ENCODE results near the gene INPP5A. TPM values are rescaled to one million over a fixed set of nuclear protein-coding genes. Genes with fewer than 3 reads are reported as not detected.

Gene INPP5A
- total and polyA plus RNA-seq, 5 donors from 2014 or later = 0.66 to 21.3 (median 1.0) TPM

DNA sequence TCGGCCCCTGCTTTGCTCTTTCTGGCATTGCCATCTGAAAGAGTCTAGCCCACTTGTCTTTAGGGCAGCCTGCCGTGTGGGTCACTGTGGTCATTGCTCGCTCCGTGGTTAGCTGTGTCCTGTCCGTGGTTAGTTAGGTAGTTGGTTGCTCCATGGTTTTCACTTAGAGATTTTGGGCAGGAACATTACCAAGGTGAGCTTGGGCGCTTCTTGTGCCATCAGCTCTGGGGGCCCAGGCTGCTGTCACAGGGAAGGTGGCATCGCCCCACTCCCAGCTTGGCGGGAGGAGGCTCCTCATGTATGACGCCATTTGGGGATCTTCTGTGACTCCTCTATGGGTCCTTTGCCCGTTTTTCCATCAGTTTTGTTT lies 53.1 kb downstream of the INPP5A start:
- no peaks in the 10 kb centered on the region for H3K9me3 ChIP-seq (ENCODE audit: control insufficient read depth in 2 of 2, low read length in 2 of 2)
- DNase-seq = no peak
- Mint-ChIP-seq H3K9me3 (peaks cover 0 to 2% (median 0%) of the 10 kb centered on the region in 7 donors), H3K27ac (no peak overlapping the region), H3K27me3 (no peaks in the 10 kb centered on the region), H3K4me3 (peak overlapping the region in 1 of 4 donors; percentile 29), H3K4me1 (peaks cover 23 to 84% (median 47%) of the 10 kb centered on the region in 4 donors), H3K36me3 (peaks cover 7% of the 10 kb centered on the region)
- no peak overlapping the region for H3K27ac ChIP-seq (ENCODE audit: insufficient read depth, low read length, poor library complexity, severe bottlenecking)
- H3K36me3 ChIP-seq (ENCODE audit: control insufficient read depth, insufficient read depth, low read length) = no peaks in the 10 kb centered on the region
- ATAC-seq (ENCODE audit: low read depth in 2 of 2) = no peak
- H3K4me1 ChIP-seq (ENCODE audit: control insufficient read depth, insufficient read depth, low read length, poor library complexity, severe bottlenecking) = peaks cover 27% of the 10 kb centered on the region
- no peak overlapping the region for H3K4me3 ChIP-seq (ENCODE audit: low read depth, low read length)
- no peaks in the 10 kb centered on the region for H3K27me3 ChIP-seq (ENCODE audit: control insufficient read depth, insufficient read depth, low read length)

DNA sequence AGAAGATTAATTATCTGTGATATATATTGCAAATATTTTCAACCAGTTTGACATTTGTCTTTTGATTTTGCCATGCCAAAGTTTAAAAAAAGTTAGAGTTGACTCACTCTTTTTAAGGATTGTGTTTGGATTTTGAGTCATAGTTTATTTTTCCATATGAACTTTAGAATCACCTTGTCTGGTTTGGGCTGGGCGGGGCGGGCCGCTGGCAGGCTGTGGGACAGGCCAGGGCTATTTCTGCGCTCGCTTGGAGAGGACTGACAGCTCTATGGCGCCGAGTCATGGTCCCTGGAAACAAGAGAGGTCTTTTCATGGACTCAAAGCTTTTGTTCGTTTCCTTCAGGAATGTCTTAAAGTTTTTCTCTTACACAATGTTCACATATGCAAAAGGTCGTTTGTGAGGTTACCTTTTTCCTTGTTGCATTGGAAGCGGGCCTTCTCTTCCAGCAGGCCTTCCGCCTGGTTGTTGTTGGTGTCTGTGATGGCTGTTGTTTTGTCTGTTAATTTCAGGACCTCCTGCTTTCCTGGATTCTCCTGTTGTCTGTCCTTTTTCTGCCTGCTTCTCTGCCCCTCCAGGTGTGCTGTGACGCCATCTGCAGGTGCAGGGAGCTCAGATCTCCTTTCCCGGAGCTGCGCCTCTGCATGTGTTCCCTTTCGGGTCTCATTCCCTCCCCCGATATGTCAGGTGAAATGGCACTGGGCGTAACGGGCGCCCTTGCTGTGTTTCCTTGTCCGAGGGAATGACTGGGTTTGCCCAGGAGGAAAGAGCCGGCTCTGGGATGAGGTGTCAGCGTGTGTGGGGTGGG lies 53.8 kb downstream of the INPP5A start:
- no peak overlapping the region for H3K4me3 ChIP-seq (ENCODE audit: low read depth, low read length)
- Mint-ChIP-seq H3K9me3 (peaks cover 0 to 2% (median 0%) of the 10 kb centered on the region in 7 donors), H3K4me3 (peak overlapping the region in 1 of 4 donors; percentile 58), H3K27me3 (no peaks in the 10 kb centered on the region), H3K27ac (peak overlapping the region in 1 of 3 donors; percentile 11), H3K4me1 (peaks cover 25 to 88% (median 48%) of the 10 kb centered on the region in 4 donors), H3K36me3 (peaks cover 7% of the 10 kb centered on the region)
- H3K36me3 ChIP-seq (ENCODE audit: control insufficient read depth, insufficient read depth, low read length) = no peaks in the 10 kb centered on the region
- ATAC-seq (ENCODE audit: low read depth in 2 of 2) = no peak
- no peaks in the 10 kb centered on the region for H3K9me3 ChIP-seq (ENCODE audit: control insufficient read depth in 2 of 2, low read length in 2 of 2)
- H3K27me3 ChIP-seq (ENCODE audit: control insufficient read depth, insufficient read depth, low read length) = no peaks in the 10 kb centered on the region
- no peak for DNase-seq
- H3K27ac ChIP-seq (ENCODE audit: insufficient read depth, low read length, poor library complexity, severe bottlenecking) = no peak overlapping the region
- H3K4me1 ChIP-seq (ENCODE audit: control insufficient read depth, insufficient read depth, low read length, poor library complexity, severe bottlenecking) = peaks cover 27% of the 10 kb centered on the region

DNA sequence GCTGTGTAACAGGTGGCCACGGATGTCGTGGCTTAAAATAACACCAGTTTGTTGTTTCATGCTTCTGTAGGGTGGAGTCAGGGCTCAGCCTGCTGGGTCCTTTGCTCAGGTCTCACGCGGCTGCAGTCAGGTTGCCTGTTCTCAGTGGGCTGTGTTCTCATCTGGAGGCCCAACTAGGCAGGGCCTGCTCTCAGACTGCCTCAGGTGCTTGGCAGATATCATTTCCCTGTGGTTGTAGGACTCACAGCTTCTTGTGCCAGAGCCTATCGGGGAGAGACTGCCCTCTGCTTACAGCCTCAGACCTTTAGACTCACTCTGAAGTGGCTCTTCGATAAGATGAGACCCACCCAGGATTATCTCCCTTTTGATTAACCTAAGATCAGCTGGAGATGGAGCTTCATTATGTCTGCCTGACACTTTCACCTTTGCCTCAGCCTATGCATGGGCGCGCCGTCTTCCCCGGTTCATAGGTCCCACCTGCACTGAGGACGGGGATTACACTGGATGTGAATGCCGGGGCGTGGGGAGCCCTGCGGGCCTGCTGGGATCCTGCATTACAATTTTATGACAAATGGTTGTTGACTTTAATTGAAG lies 55.3 kb downstream of the INPP5A start:
- H3K36me3 Mint-ChIP-seq = peaks cover 7% of the 10 kb centered on the region
- Histone ChIP-seq H3K4me3 (ENCODE audit: low read depth, low read length) (peak overlapping the region; percentile 69), H3K4me1 (ENCODE audit: control insufficient read depth, insufficient read depth, low read length, poor library complexity, severe bottlenecking) (peaks cover 27% of the 10 kb centered on the region), H3K27me3 (ENCODE audit: control insufficient read depth, insufficient read depth, low read length) (no peaks in the 10 kb centered on the region), H3K9me3 (ENCODE audit: control insufficient read depth in 2 of 2, low read length in 2 of 2) (no peaks in the 10 kb centered on the region), H3K36me3 (ENCODE audit: control insufficient read depth, insufficient read depth, low read length) (no peaks in the 10 kb centered on the region), H3K27ac (ENCODE audit: insufficient read depth, low read length, poor library complexity, severe bottlenecking) (peak overlapping the region; percentile 38)
- H3K4me3 Mint-ChIP-seq = peak overlapping the region; percentile 21 to 71 (median 70)
- peaks cover 0 to 4% (median 0%) of the 10 kb centered on the region in 7 donors for H3K9me3 Mint-ChIP-seq
- peak overlapping the region; percentile 45 to 75 (median 58) for H3K27ac Mint-ChIP-seq
- DNase-seq (no peak), ATAC-seq (ENCODE audit: low read depth in 2 of 2) (no peak)
- no peaks in the 10 kb centered on the region for H3K27me3 Mint-ChIP-seq
- peaks cover 25 to 86% (median 44%) of the 10 kb centered on the region in 4 donors for H3K4me1 Mint-ChIP-seq

DNA sequence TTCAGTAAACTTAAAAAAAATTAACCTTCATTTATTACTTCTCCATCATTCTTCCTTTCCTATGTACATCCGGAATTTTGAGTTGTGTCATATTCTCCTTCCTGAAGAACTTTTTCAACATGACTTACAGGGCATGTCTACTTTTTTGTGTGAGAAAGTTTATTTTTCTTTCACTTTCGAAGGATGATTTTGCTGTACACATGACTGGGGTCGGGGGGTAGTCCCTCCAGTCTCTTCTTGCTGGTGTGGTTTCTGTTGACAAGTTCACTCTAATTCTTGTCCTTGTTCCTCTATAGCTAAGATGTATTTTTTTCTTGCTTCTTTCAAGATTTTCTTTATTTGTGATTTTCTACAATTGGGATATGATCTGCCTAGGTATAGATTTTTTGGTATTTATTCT lies 55.8 kb downstream of the INPP5A start:
- Histone ChIP-seq H3K4me1 (ENCODE audit: control insufficient read depth, insufficient read depth, low read length, poor library complexity, severe bottlenecking) (peaks cover 23% of the 10 kb centered on the region), H3K4me3 (ENCODE audit: low read depth, low read length) (peak overlapping the region; percentile 69), H3K27me3 (ENCODE audit: control insufficient read depth, insufficient read depth, low read length) (no peaks in the 10 kb centered on the region), H3K27ac (ENCODE audit: insufficient read depth, low read length, poor library complexity, severe bottlenecking) (peak overlapping the region; percentile 38), H3K9me3 (ENCODE audit: control insufficient read depth in 2 of 2, low read length in 2 of 2) (peaks cover 2 to 3% of the 10 kb centered on the region in 2 experiments), H3K36me3 (ENCODE audit: control insufficient read depth, insufficient read depth, low read length) (no peaks in the 10 kb centered on the region)
- Mint-ChIP-seq H3K9me3 (peaks cover 0 to 4% (median 1%) of the 10 kb centered on the region in 7 donors), H3K36me3 (peaks cover 5% of the 10 kb centered on the region), H3K27ac (peak overlapping the region in 2 of 3 donors; percentile 45 to 75), H3K27me3 (no peaks in the 10 kb centered on the region), H3K4me1 (peaks cover 25 to 81% (median 43%) of the 10 kb centered on the region in 4 donors), H3K4me3 (peak overlapping the region; percentile 21 to 71 (median 70))
- ATAC-seq (ENCODE audit: low read depth in 2 of 2) = peak; percentile 39 to 57
- DNase-seq = peak in 1 of 3 donors; percentile 59

DNA sequence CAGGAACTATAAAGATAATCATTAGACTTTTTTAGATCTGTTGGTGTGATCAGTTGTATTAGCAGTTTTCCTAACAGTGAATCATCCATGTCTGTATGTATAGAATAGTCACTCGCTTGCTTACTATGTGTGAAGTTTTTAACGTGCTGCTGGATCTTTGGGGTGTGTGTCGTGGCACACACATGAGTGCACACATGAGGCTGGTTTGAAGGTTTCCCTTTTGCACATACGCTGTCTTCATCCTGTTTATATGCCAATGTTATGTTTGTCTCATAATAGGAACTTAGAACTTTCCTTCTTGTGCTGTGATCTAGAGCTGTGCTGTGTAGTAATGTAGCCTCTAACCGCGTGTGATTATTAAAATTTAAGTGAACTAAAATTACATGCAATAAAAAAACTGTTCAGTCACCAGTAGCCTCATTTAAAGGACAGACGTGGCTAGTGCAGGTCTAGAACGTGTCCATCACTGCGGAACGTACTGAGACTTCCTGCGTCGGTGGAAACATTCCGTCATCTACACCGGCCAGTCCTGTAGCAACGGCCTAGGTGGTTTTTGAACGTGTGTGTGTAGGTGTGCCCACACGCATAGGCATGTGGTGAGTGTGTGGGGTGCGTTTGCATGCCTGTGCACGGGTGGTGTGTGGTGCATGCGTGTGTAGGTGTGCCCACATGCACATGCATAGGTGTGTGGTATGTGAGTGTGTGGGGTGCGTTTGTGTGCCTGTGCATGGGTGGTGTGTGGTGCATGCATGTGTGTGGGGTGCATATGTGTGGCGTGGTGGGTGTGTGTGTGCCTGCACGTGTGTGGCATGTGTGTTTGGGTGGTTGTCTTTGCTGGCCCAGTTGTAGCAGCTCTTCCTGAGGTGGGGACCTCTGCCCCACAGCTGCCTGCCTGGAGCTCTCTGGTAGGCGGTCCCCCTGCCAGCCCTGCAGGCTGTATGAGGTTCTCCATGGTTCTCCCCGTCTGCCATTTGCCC lies 56.6 kb downstream of the INPP5A start:
- Histone ChIP-seq H3K9me3 (ENCODE audit: control insufficient read depth in 2 of 2, low read length in 2 of 2) (peaks cover 5 to 10% of the 10 kb centered on the region in 2 experiments), H3K4me3 (ENCODE audit: low read depth, low read length) (peak overlapping the region; percentile 69), H3K4me1 (ENCODE audit: control insufficient read depth, insufficient read depth, low read length, poor library complexity, severe bottlenecking) (peaks cover 23% of the 10 kb centered on the region), H3K27me3 (ENCODE audit: control insufficient read depth, insufficient read depth, low read length) (no peaks in the 10 kb centered on the region), H3K27ac (ENCODE audit: insufficient read depth, low read length, poor library complexity, severe bottlenecking) (no peak overlapping the region), H3K36me3 (ENCODE audit: control insufficient read depth, insufficient read depth, low read length) (no peaks in the 10 kb centered on the region)
- H3K27me3 Mint-ChIP-seq = no peaks in the 10 kb centered on the region
- H3K4me1 Mint-ChIP-seq = peaks cover 25 to 74% (median 43%) of the 10 kb centered on the region in 4 donors
- H3K9me3 Mint-ChIP-seq = peaks cover 0 to 10% (median 2%) of the 10 kb centered on the region in 7 donors
- peaks cover 12% of the 10 kb centered on the region for H3K36me3 Mint-ChIP-seq
- DNase-seq (no peak), ATAC-seq (ENCODE audit: low read depth in 2 of 2) (peak; percentile 37 to 38)
- H3K27ac Mint-ChIP-seq = peak overlapping the region; percentile 2 to 75 (median 45)
- H3K4me3 Mint-ChIP-seq = peak overlapping the region; percentile 21 to 71 (median 70)

DNA sequence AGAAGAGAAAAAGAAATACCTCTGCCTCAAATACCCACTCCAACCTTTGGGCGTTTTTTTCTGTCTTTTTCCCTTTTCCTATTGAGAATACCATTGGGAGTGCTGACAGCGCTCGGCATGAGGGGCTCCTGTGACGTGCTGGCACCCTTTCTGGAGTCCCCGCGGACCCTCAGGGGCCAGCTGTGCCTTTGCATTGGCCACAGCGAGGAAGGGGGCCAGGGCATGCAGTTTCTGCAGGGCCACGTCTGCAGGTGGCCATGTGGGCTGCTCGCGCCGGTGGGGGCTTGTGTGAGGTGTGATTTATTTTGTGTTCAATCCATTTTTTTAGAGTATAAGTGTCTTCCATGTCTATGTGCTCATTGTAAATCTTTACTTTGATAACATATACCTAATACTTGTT lies 57.4 kb downstream of the INPP5A start:
- ATAC-seq (ENCODE audit: low read depth in 2 of 2) (no peak), DNase-seq (no peak)
- Mint-ChIP-seq H3K27me3 (no peaks in the 10 kb centered on the region), H3K4me3 (peak overlapping the region in 1 of 4 donors; percentile 71), H3K4me1 (peaks cover 25 to 68% (median 42%) of the 10 kb centered on the region in 4 donors), H3K27ac (no peak overlapping the region), H3K9me3 (peaks cover 0 to 16% (median 4%) of the 10 kb centered on the region in 7 donors), H3K36me3 (peaks cover 12% of the 10 kb centered on the region)
- no peaks in the 10 kb centered on the region for H3K36me3 ChIP-seq (ENCODE audit: control insufficient read depth, insufficient read depth, low read length)
- H3K27me3 ChIP-seq (ENCODE audit: control insufficient read depth, insufficient read depth, low read length) = no peaks in the 10 kb centered on the region
- peaks cover 8 to 18% of the 10 kb centered on the region in 2 experiments for H3K9me3 ChIP-seq (ENCODE audit: control insufficient read depth in 2 of 2, low read length in 2 of 2)
- H3K4me1 ChIP-seq (ENCODE audit: control insufficient read depth, insufficient read depth, low read length, poor library complexity, severe bottlenecking) = peaks cover 23% of the 10 kb centered on the region
- H3K4me3 ChIP-seq (ENCODE audit: low read depth, low read length) = no peak overlapping the region
- no peak overlapping the region for H3K27ac ChIP-seq (ENCODE audit: insufficient read depth, low read length, poor library complexity, severe bottlenecking)

DNA sequence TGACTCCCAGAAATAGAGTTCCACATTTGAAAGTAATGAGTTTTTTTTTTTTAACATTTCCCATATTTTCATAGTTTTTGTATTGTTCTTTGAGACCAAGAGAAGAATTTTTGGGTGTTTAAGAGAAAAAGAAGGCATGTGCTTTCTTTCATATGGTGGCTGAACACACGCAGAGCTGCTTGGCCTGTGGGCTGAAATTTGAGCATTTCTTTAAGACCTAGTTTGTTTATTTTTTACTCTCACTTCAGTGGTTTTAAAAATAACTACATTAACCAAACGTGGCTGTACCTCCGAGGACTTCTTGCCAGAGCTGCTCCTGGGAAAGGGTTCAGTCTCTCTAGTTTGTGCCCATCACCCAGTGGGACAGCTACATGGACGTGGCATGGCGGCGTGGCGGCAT lies 58.3 kb downstream of the INPP5A start:
- peaks cover 0 to 23% (median 8%) of the 10 kb centered on the region in 7 donors for H3K9me3 Mint-ChIP-seq

More for the DNA sequence above, 58.3 kb downstream of the INPP5A start:
- Mint-ChIP-seq H3K36me3 (peaks cover 19% of the 10 kb centered on the region), H3K27ac (peak overlapping the region in 1 of 3 donors; percentile 56), H3K4me3 (no peak overlapping the region), H3K27me3 (no peaks in the 10 kb centered on the region), H3K4me1 (peaks cover 25 to 60% (median 41%) of the 10 kb centered on the region in 4 donors)
- Histone ChIP-seq H3K9me3 (ENCODE audit: control insufficient read depth in 2 of 2, low read length in 2 of 2) (peaks cover 11 to 25% of the 10 kb centered on the region in 2 experiments), H3K4me1 (ENCODE audit: control insufficient read depth, insufficient read depth, low read length, poor library complexity, severe bottlenecking) (peaks cover 23% of the 10 kb centered on the region), H3K36me3 (ENCODE audit: control insufficient read depth, insufficient read depth, low read length) (no peaks in the 10 kb centered on the region), H3K27ac (ENCODE audit: insufficient read depth, low read length, poor library complexity, severe bottlenecking) (no peak overlapping the region), H3K4me3 (ENCODE audit: low read depth, low read length) (no peak overlapping the region), H3K27me3 (ENCODE audit: control insufficient read depth, insufficient read depth, low read length) (no peaks in the 10 kb centered on the region)
- ATAC-seq (ENCODE audit: low read depth in 2 of 2) = no peak
- no peak for DNase-seq

All from CD4-positive, CD25-positive, alpha-beta regulatory T cell (primary cell).